ENCODE measurements around the gene DNAJA1. TPM values are rescaled to one million over a fixed set of nuclear protein-coding genes. Genes with fewer than 3 reads are reported as not detected.

The DNAJA1 gene
- total and polyA plus RNA-seq, 4 donors: 60.9 to 96.6 (median 73.4) TPM

GRCh38 chr9:33068991-33069390 lies 43.9 kb downstream of the DNAJA1 start:
- H3K4me1 ChIP-seq (ENCODE audit: control insufficient read depth in 4 of 4, insufficient read depth in 4 of 4, low read length in 3 of 4): peaks cover 0 to under 1% (median 0%) of the 10 kb centered on the region in 4 donors
- no peak overlapping the region for H3K27ac ChIP-seq (ENCODE audit: low read depth in 1 of 2, low read length in 2 of 2)
- DNase-seq (ENCODE audit: low spot score): no peak
- no peak overlapping the region for H3K4me3 ChIP-seq (ENCODE audit: low read depth in 1 of 3, low read length in 3 of 3)
- no peaks in the 10 kb centered on the region for H3K9me3 ChIP-seq (ENCODE audit: control insufficient read depth in 4 of 4, low read length in 3 of 4)
- TF ChIP-seq YY1 (IDR thresholded peaks at IDR 0.05) (no peak), CTCF (IDR thresholded peaks at IDR 0.05; ENCODE audit: low read depth, low read length, missing input control) (no peak), JUND (IDR thresholded peaks at IDR 0.05) (no peak), REST (IDR thresholded peaks at IDR 0.05) (no peak), FOXA2 (IDR thresholded peaks at IDR 0.05) (no peak), HNF4G (IDR thresholded peaks at IDR 0.05) (no peak), RXRA (IDR thresholded peaks at IDR 0.05) (no peak), FOXA1 (IDR thresholded peaks at IDR 0.05) (no peak)
- peaks cover 13 to 62% (median 51%) of the 10 kb centered on the region in 4 donors for H3K36me3 ChIP-seq (ENCODE audit: control insufficient read depth in 4 of 4, insufficient read depth in 3 of 4, low read depth in 1 of 4, low read length in 3 of 4)
- no peak overlapping the region for H3K9ac ChIP-seq (ENCODE audit: low read depth in 1 of 2, low read length in 2 of 2)
- no peaks in the 10 kb centered on the region for H3K27me3 ChIP-seq (ENCODE audit: control insufficient read depth in 4 of 4, insufficient read depth in 4 of 4, low read length in 3 of 4)
- WGBS: 94% methylated on average over 1 of the region's 1 CpG

DNA sequence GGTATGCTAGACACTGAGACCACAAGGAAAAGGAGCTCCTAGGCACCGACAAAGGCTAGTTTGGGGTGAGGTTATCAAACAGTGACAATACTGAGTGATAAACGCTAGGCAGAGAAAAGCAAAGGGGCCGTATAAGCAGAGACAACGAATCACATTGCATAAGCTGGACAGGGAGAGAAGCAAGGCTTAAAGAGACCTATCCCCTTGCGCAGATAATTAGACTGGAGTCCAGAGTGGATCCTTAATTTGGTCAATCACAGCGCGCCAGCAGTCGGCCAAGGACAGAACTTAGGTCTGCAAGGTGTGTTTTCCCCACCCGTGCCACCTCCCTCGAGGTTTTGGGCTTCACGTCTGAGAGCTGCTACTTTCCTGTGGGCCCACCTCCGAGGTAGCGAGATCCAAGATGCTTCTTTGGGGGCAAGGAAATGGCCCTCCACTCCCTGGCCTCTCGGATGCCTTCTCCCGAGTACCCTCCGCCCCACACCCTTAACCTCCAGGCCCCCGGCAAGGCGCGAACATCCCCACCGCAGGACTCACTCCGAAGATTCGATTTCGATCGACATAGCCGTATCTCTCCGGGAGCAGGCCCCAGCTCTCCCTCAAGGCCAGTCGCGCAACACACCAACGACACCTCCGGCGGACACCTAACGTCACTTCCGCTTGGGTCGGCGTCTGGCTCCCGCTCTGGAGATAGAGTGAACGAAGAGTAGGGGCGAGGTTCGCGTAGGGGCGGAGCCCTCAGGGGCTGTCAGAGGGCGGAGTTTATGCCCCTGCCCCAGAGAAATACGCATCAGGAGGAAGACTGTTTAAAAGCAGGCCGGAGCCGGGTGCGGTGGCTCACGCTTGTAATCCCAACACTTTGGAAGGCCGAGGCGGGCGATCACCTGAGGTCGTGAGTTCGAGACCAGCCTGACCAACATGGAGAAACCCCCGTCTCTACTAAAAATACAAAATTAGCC lies 51.3 kb downstream of the DNAJA1 start, which contains the start of gene SMU1:
TSS of gene SMU1 (minus strand) at position 629 of the 959 bp plus-strand sequence. CDS start at position 563, 66 bp downstream.
- DNase-seq (ENCODE audit: low spot score): peak; percentile 93
- Histone ChIP-seq H3K4me3 (ENCODE audit: low read depth in 1 of 3, low read length in 3 of 3) (peak within 1 kb of the TSS; percentile 66 to 98 (median 96)), H3K4me1 (ENCODE audit: control insufficient read depth in 4 of 4, insufficient read depth in 4 of 4, low read length in 3 of 4) (peaks cover 0 to 24% (median 12%) of the 10 kb centered on the region in 4 donors), H3K9ac (ENCODE audit: low read depth in 1 of 2, low read length in 2 of 2) (peak within 1 kb of the TSS; percentile 95 to 99), H3K27me3 (ENCODE audit: control insufficient read depth in 4 of 4, insufficient read depth in 4 of 4, low read length in 3 of 4) (no peaks in the 10 kb centered on the region), H3K9me3 (ENCODE audit: control insufficient read depth in 4 of 4, low read length in 3 of 4) (no peaks in the 10 kb centered on the region), H3K27ac (ENCODE audit: low read depth in 1 of 2, low read length in 2 of 2) (peak within 1 kb of the TSS; percentile 87 to 90), H3K36me3 (ENCODE audit: control insufficient read depth in 4 of 4, insufficient read depth in 3 of 4, low read depth in 1 of 4, low read length in 3 of 4) (peaks cover 7 to 22% (median 14%) of the 10 kb centered on the region in 4 donors)
- WGBS: under 1% methylated on average over 53 of the region's 53 CpGs
- TF ChIP-seq TAF1 (conservative IDR thresholded peaks at IDR 0.05) (peak; percentile 79), JUND (IDR thresholded peaks at IDR 0.05) (peak in 1 of 2 donors; percentile 15), CTCF (IDR thresholded peaks at IDR 0.05; ENCODE audit: low read depth, low read length, missing input control) (no peak), HNF4G (IDR thresholded peaks at IDR 0.05) (peak; percentile 7), RXRA (IDR thresholded peaks at IDR 0.05) (peak; percentile 41 to 58), HNF4A (conservative IDR thresholded peaks at IDR 0.05) (peak; percentile 50 to 60), FOXA1 (IDR thresholded peaks at IDR 0.05) (no peak), YY1 (IDR thresholded peaks at IDR 0.05) (peak; percentile 71), MAX (IDR thresholded peaks at IDR 0.05) (peak; percentile 77), REST (IDR thresholded peaks at IDR 0.05) (peak; percentile 60), ATF3 (IDR thresholded peaks at IDR 0.05) (peak; percentile 20), SP1 (IDR thresholded peaks at IDR 0.05) (peak; percentile 84), RAD21 (IDR thresholded peaks at IDR 0.05) (peak; percentile 42 to 68)
- TF ChIP-seq, protein P1, sequence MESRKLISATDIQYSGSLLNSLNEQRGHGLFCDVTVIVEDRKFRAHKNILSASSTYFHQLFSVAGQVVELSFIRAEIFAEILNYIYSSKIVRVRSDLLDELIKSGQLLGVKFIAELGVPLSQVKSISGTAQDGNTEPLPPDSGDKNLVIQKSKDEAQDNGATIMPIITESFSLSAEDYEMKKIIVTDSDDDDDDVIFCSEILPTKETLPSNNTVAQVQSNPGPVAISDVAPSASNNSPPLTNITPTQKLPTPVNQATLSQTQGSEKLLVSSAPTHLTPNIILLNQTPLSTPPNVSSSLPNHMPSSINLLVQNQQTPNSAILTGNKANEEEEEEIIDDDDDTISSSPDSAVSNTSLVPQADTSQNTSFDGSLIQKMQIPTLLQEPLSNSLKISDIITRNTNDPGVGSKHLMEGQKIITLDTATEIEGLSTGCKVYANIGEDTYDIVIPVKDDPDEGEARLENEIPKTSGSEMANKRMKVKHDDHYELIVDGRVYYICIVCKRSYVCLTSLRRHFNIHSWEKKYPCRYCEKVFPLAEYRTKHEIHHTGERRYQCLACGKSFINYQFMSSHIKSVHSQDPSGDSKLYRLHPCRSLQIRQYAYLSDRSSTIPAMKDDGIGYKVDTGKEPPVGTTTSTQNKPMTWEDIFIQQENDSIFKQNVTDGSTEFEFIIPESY (IDR thresholded peaks at IDR 0.05): peak; percentile 86

Data from liver (tissue), 9 donors.